Caco-2 (cell line): Measurements from ENCODE around the gene ARHGAP8. TPM values are rescaled to one million over a fixed set of nuclear protein-coding genes. Genes with fewer than 3 reads are reported as not detected.

ENCODE experiments used
- BruUV-seq: library from RNA; stranded (reverse); fragments of 400-500 nt; replicated peaks from 2 replicates; lab custom pipeline; 2021; lab: Mats Ljungman, UMichigan
- CTCF ChIA-PET: fragments of 300-600 bp; sonication (Branson Sonifier 250); formaldehyde crosslinking; loops from one replicate; lab custom pipeline; 2022; ENCODE audit warnings: antibody characterized with exemption; lab: Charles Lee
- POLR2A ChIA-PET: fragments of 300-600 bp; sonication (Branson Sonifier 250); formaldehyde crosslinking; loops from one replicate; lab custom pipeline; 2022; ENCODE audit warnings: antibody characterized with exemption; lab: Charles Lee
- DNase-seq, 2 experiments: peaks; one replicate each; pipeline versions ENCODE4 v3.0.0 to v3.0.0-alpha.2; 2020 to 2022
- H3K27me3 ChIP-seq: replicated peaks from 2 replicates; pipeline ENCODE4 v1.6.0; 2011; ENCODE audit warnings: low read length; ENCODE audit not compliant: control insufficient read depth, insufficient read depth
- H3K36me3 ChIP-seq: 2 replicates; pipeline ENCODE4 v1.5.1; 2011; ENCODE audit warnings: low read length; ENCODE audit not compliant: control insufficient read depth, insufficient read depth
- H3K4me1 ChIP-seq: fragments of 250-450 bp; sonication (Bioruptor Pico); 2 replicates; pipeline ENCODE4 v1.5.1; 2020; ENCODE audit warnings: mild to moderate bottlenecking
- H3K4me3 ChIP-seq: 2 replicates; pipeline ENCODE4 v1.5.1; 2011; ENCODE audit warnings: low read depth, mild to moderate bottlenecking, control low read depth, low read length
- H3K9me3 ChIP-seq: fragments of 250-450 bp; sonication (Bioruptor Pico); 2 replicates; pipeline ENCODE4 v1.5.1; 2020; ENCODE audit warnings: mild to moderate bottlenecking, moderate library complexity
- H3K27ac Mint-ChIP-seq: one replicate; pipeline ENCODE4 v1.8.0; 2022; ENCODE audit warnings: mixed read lengths; ENCODE audit not compliant: unreplicated experiment
- H3K27me3 Mint-ChIP-seq: one replicate; pipeline ENCODE4 v1.8.0; 2022; ENCODE audit warnings: mixed read lengths; ENCODE audit not compliant: insufficient read depth, unreplicated experiment
- H3K36me3 Mint-ChIP-seq: one replicate; pipeline ENCODE4 v1.8.0; 2022; ENCODE audit warnings: mild to moderate bottlenecking, mixed read lengths; ENCODE audit not compliant: insufficient read depth, unreplicated experiment
- H3K4me1 Mint-ChIP-seq: one replicate; pipeline ENCODE4 v1.8.0; 2022; ENCODE audit warnings: low read depth, mixed read lengths; ENCODE audit not compliant: unreplicated experiment
- H3K4me3 Mint-ChIP-seq: one replicate; pipeline ENCODE4 v1.8.0; 2022; ENCODE audit warnings: mild to moderate bottlenecking, moderate library complexity, mixed read lengths; ENCODE audit not compliant: unreplicated experiment
- H3K9me3 Mint-ChIP-seq: one replicate; pipeline ENCODE4 v1.8.0; 2022; ENCODE audit warnings: mixed read lengths; ENCODE audit not compliant: unreplicated experiment
- CTCF ChIP-seq, 2 experiments: fragments of 200-600 bp in 1 of 2; IDR thresholded peaks; 1 replicate in 1 of 2; 2 replicates in 1 of 2; pipeline versions ENCODE4 v1.5.1 to v1.8.0; 2011 to 2022; ENCODE audit warnings: antibody characterized with exemption in 1 of 2, control low read depth in 1 of 2, inconsistent platforms in 1 of 2, low read depth in 1 of 2, low read length in 1 of 2, mild to moderate bottlenecking in 1 of 2, moderate library complexity in 1 of 2; ENCODE audit not compliant: insufficient read depth in 1 of 2, severe bottlenecking in 1 of 2, unreplicated experiment in 1 of 2
- intact Hi-C: fragments of 100-400 bp; cut with micrococcal nuclease; formaldehyde crosslinking; loops from one replicate; pipeline ENCODE4 v1.10.0; 2022; ENCODE audit not compliant: unreplicated experiment
- total RNA-seq: library from RNA; stranded (reverse); gene quantifications from 2 replicates; pipeline ENCODE4 v1.2.3, GENCODE V29; 2022

ARHGAP8 gene
- total RNA-seq, 1 experiment from 2014 or later, result 81.5 TPM

- intact Hi-C loops, result no loop called here
- no peaks in the 10 kb centered on the region for H3K27me3 Mint-ChIP-seq
- TF ChIP-seq CTCF (IDR thresholded peaks at IDR 0.05; ENCODE audit: insufficient read depth in 1 of 2, low read depth in 1 of 2, low read length in 1 of 2, severe bottlenecking in 1 of 2, unreplicated experiment in 1 of 2), result no peak
- no peaks in the 10 kb centered on the region for H3K9me3 Mint-ChIP-seq
- BruUV-seq, result no TSS peak
- H3K36me3 Mint-ChIP-seq, result peaks cover 76% of the 10 kb centered on the region
- DNase-seq, result no peak
- no peaks in the 10 kb centered on the region for H3K9me3 ChIP-seq
- ChIA-PET POLR2A (no interaction called here), CTCF (no interaction called here)
- no peak overlapping the region for H3K27ac Mint-ChIP-seq
- peaks cover 30% of the 10 kb centered on the region for H3K4me1 ChIP-seq
- peaks cover 5% of the 10 kb centered on the region for H3K4me1 Mint-ChIP-seq
- no peaks in the 10 kb centered on the region for H3K27me3 ChIP-seq
- H3K4me3 Mint-ChIP-seq, result no peak overlapping the region
- H3K36me3 ChIP-seq, result peaks cover 2% of the 10 kb centered on the region; the same call in 1 of the 2 replicates
- H3K4me3 ChIP-seq, result no peak overlapping the region
These were observed 32.6 kb upstream of the ARHGAP8 start for GRCh38 chr22:44719586-44720368.

- peaks cover 2% of the 10 kb centered on the region for H3K36me3 ChIP-seq
- H3K27me3 ChIP-seq, result no peaks in the 10 kb centered on the region
- Mint-ChIP-seq H3K27me3 (no peaks in the 10 kb centered on the region), H3K4me1 (peaks cover 6% of the 10 kb centered on the region), H3K4me3 (no peak overlapping the region), H3K27ac (no peak overlapping the region), H3K36me3 (peaks cover 82% of the 10 kb centered on the region), H3K9me3 (no peaks in the 10 kb centered on the region)
- TF ChIP-seq CTCF (IDR thresholded peaks at IDR 0.05; ENCODE audit: insufficient read depth in 1 of 2, low read depth in 1 of 2, low read length in 1 of 2, severe bottlenecking in 1 of 2, unreplicated experiment in 1 of 2), result no peak
- peaks cover 45% of the 10 kb centered on the region for H3K4me1 ChIP-seq
- intact Hi-C loops, result no loop called here
- H3K4me3 ChIP-seq, result no peak overlapping the region
- no TSS peak for BruUV-seq
- CTCF ChIA-PET, result no interaction called here
- no peaks in the 10 kb centered on the region for H3K9me3 ChIP-seq
- DNase-seq, result no peak
- POLR2A ChIA-PET, result no interaction called here
These were observed 31.2 kb upstream of the ARHGAP8 start for GRCh38 chr22:44721213-44721612.

- no peak for DNase-seq
- no peaks in the 10 kb centered on the region for H3K27me3 Mint-ChIP-seq
- H3K36me3 Mint-ChIP-seq, result peaks cover 71% of the 10 kb centered on the region
- BruUV-seq, result no TSS peak
- POLR2A ChIA-PET, result no interaction called here
- H3K9me3 Mint-ChIP-seq, result no peaks in the 10 kb centered on the region
- no peak for TF ChIP-seq CTCF (IDR thresholded peaks at IDR 0.05; ENCODE audit: insufficient read depth in 1 of 2, low read depth in 1 of 2, low read length in 1 of 2, severe bottlenecking in 1 of 2, unreplicated experiment in 1 of 2)
- no peak overlapping the region for H3K4me3 Mint-ChIP-seq
- Histone ChIP-seq H3K36me3 (peaks cover 5% of the 10 kb centered on the region), H3K4me1 (peaks cover 48% of the 10 kb centered on the region), H3K27me3 (no peaks in the 10 kb centered on the region), H3K9me3 (no peaks in the 10 kb centered on the region), H3K4me3 (no peak overlapping the region)
- intact Hi-C loops, result no loop called here
- no peak overlapping the region for H3K27ac Mint-ChIP-seq
- peaks cover 6% of the 10 kb centered on the region for H3K4me1 Mint-ChIP-seq
- CTCF ChIA-PET, result no interaction called here
These were observed 29.8 kb upstream of the ARHGAP8 start for GRCh38 chr22:44722611-44723010.
